HG02798 (cell line): Measurements from ENCODE around the gene RBMS1.
"Not testable (repeated sequence)": the region's sequence is repeated elsewhere in the genome, so short reads cannot be mapped to it uniquely, and the experiment has no call there.

Experiments used
- ATAC-seq: cut with Tn5 transposase; IDR thresholded peaks from one replicate; pipeline ENCODE4 v1.9.1; 2021; ENCODE audit warnings: mild to moderate bottlenecking; ENCODE audit not compliant: unreplicated experiment, poor library complexity

The RBMS1 gene

GRCh38 chr2:160505256-160505655 is 11.6 kb upstream of the RBMS1 start:
- ATAC-seq: no peak

DNA sequence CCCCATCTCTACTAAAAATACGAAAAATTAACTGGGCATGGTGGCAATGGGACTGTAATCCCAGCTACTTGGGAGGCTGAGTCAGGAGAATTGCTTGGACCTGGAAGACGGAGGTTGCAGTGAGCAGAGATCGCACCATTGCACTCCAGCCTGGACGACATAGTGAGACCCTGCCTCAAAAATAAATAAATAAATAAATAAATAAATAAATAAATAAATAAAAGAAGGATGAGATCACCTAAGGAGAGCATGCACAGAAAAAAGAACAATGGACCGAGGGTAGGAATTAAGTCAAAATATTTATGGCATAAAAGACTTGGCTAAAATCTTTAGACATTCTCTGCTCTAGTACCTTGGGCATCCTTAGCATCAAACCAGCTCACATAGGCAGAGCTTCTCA is 8.9 kb upstream of the RBMS1 start:
- ATAC-seq: no peak

- ATAC-seq: no peak
Measured at GRCh38 chr2:160501370-160501769, 7.8 kb upstream of the RBMS1 start.

DNA sequence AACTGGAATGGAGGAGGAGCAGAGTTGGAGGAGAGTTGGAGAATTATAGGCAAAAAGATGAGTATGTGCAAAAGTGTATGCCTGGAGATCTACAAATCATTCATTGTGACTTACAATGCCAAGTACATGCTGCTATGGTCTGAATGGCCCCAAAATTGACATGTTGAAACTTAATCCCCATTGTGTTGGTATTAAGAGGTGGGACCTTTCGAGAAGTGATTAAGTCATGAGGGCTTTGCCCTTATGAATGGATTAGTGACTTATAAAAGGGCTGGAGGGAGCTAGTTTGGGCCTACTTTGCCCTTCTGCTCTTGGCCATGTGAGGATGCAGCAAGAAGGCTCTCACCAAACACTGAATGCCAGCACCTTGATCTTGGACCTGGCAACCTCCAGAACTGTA is 6.3 kb upstream of the RBMS1 start:
- ATAC-seq: no peak

DNA sequence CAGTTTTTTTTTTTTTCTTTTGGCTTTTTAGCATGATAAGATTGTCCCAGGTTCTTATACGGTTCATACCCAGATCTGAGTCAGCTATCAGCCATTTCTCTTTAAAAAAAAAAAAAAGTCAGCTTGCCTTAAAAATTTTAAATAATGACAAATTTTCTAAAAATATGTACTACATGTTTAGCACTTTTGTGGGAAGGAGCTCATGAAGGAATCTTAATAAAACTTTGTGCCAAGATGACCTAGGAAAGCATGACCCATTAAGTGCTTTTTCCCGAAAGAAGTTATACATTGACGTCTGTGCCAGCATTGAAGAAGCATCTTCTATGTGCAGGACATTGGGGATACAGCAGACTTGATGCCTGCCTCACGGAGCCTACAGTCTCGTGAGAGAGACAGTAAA is 4.5 kb upstream of the RBMS1 start:
- no peak for ATAC-seq

DNA sequence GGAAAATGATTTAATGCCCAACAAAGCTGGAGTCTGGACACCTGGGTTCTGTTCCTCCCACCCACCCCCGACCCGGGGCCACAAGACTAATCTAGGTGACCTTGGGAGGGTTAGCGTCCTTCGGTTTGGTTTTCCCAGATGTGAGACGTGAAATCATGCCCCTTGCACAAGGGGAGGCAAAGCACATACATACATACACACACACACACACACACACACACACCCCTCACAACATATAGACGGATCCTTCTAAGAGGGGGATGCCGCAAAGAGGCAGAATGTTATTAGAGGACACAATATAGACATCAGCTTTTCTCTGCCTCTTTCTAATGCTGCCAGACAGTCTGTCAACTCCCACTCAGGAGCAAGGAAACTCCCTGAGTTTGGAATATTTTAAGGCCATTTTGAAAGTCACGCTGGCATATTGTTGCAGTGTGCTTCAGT is 616 bp upstream of the RBMS1 start:
- no peak for ATAC-seq

DNA sequence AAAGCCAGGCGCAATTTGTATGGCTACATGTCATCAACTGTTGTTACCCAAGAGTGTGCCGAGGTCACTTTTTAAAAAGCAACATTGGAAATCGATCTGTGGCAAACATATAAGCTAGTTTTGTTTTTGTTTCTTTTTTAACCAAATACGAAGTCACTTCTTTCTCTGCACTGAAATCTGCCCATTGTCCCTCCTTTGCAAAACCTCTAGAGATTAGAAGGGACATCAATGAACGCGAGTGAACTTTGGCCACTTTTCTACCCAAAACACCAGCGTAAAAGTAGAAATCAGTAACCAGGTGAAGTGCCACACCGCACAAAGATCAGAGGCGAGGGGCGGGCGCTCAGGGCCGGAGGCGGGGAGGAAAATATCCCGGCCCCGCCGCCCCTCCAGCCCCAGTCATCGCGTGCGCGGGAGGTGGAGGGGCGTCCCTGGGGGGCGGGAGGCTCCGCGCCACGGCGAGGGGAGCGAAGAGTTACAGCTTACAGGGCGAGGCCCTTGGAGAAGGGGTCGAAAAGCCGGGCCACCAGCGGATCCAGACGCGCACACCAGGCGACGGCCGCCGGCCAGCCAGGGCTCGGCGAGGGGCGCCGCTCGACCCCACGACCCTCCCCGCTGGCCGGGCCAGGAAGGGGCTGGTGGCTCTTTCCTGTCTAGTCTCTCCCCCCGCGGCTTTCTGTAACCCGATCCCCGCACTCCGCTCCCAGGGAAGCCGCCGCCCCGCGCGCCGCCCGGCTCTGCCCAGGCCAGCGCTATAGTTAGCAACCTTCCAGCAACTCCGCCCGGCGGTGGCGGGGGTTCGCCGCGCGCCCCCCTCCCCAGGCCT is 993 bp downstream of the RBMS1 start:
- ATAC-seq: peak; percentile 37

DNA sequence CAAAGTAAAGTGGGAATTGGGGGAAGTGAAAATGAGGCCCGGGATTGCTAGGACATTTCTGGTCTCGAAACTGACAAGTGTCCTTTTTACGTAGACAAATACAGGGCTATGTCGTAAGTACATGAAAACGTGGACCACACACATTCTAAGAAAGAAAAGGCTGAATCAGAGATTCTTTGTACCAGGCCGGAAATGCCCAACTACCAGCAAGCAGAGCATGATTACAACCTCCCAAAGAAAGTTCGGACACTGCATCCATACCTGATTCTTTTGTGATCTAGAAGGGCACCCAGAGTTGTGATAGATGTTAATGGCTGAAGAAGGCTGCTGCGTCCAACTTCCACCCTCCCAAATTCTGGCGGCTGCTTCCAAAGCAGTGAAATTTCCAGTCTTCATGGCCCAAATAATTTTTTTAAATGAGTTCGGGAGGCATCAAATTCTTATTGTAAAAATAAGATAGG is 1.7 kb downstream of the RBMS1 start:
- ATAC-seq: no peak

- ATAC-seq: no peak
Measured at GRCh38 chr2:160490733-160491685, 2.6 kb downstream of the RBMS1 start.

DNA sequence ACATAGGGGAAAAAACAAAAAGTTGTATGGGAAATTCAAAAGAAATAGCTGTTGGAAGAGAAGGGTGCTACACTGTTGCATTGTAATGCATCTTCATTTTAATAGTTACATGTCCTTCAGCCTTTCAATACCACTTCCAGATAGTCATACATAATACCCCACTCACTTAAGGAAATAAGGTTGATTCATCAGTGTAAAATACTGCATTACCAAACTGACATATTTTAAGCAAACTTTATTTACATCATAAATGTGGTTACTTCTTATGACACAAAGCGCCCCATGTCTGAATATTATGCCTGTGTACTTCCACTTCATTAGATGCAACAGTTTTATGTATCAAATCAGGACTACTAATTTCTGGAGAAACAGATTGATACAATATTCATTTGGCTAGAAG is 4.5 kb downstream of the RBMS1 start:
- ATAC-seq: no peak

DNA sequence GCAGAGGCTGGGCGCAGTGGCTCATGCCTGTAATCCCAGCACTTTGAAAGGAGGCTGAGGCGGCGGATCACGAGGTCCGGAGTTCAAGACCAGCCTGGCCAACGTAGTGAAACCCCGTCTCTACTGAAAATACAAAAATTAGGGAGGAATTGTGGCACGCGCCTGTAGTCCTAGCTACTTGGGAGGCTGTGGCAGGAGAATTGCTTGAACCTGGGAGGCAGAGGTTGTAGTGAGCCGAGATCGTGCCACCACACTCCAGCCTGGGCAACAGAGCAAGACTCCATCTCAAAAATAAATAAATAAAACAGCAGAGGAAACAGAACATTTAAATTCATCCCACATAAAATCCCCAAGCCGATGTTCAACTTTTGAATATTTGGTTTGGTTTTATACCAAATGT is 5.3 kb downstream of the RBMS1 start:
- not testable (repeated sequence) for ATAC-seq

DNA sequence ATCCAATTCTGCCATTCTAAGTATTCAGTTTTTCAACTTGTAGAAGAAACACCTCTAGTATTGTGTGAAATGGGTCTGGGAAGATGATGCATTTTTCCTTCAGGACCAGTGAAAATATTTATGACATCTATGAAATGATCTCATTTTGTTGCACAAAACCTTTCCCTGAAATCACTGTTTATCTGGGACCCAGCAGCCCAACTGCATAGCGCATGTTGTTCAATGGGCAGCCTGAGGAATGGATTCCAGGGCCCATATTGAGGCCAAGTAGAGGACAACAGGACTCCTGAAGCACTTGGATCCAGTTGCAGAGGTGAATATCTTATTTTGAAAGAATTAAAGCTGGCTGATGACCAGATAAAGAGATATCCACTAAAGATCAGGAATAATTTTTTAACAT is 7.3 kb downstream of the RBMS1 start:
- ATAC-seq: no peak

DNA sequence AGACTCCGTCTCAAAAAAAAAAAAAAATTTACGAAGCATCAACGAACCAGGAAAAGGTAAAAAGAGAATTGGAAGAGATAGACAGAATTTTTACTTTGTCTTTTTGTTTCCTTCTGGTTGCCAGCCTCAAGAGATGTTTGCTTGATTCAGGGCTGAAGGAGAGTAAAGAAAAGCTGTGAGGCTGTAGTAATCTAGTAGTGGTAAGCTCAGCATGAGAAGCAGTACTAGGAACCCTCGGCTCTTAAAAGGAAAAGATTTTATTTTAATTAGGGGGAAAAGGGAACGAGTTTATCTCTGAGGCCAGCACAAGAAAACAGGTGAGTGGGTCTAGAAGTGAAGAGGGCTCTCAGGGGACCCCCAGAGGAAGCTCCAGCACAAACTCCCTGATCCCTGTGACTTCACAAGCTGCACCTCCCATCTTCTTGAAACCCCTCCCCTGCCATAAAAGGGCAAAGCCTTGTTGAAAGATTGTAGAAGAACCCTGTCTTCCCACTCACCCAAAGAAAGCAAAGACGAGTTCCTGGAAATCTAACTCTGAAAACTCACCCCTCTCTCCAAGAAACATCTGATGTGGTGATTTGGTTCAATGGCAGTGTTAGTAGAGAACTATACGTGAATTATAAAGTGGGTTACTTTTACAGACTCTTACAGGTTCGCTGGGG is 8.6 kb downstream of the RBMS1 start:
- ATAC-seq: no peak

- ATAC-seq: no peak
Measured at GRCh38 chr2:160482673-160483072, 10.9 kb downstream of the RBMS1 start.

GRCh38 chr2:160479269-160479668 is 14.3 kb downstream of the RBMS1 start:
- ATAC-seq: no peak

DNA sequence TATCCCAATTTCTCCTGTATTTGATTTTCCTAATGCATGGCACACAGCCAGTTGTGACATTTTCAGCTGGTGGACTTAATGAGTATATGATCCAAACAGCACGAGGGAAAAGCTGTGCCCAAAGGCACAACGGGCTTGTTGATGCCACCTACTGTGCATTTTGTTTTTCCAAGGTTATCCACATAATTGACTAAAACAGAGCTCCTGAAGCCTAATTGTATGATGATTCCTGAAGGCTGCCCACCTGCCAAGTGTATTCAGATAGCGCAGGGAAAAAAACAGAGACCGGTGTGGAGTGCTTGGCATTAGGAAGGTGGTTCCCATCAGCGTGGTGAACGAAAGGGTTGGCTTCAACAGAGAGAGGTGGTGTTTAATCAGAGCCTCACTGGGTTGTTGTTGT is 14.9 kb downstream of the RBMS1 start:
- ATAC-seq: no peak

DNA sequence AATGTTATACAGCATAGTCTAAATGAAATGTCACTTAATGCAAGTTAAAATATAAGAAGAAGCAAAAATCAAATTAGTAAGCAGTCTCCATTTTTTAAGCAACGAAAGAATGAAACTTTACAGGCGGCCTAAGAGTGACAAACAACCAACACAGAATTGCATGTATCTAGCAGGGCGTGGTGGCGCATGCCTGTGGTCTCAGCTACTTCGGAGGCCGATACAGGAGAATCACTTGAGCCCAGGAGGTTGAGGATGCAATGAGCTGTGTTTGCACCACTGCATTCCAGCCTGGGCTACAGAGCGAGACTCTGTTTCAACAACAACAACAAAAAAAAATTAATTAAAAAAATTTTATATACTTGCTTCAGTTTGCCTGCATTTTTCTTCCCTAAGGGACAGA is 16.6 kb downstream of the RBMS1 start:
- no peak for ATAC-seq

DNA sequence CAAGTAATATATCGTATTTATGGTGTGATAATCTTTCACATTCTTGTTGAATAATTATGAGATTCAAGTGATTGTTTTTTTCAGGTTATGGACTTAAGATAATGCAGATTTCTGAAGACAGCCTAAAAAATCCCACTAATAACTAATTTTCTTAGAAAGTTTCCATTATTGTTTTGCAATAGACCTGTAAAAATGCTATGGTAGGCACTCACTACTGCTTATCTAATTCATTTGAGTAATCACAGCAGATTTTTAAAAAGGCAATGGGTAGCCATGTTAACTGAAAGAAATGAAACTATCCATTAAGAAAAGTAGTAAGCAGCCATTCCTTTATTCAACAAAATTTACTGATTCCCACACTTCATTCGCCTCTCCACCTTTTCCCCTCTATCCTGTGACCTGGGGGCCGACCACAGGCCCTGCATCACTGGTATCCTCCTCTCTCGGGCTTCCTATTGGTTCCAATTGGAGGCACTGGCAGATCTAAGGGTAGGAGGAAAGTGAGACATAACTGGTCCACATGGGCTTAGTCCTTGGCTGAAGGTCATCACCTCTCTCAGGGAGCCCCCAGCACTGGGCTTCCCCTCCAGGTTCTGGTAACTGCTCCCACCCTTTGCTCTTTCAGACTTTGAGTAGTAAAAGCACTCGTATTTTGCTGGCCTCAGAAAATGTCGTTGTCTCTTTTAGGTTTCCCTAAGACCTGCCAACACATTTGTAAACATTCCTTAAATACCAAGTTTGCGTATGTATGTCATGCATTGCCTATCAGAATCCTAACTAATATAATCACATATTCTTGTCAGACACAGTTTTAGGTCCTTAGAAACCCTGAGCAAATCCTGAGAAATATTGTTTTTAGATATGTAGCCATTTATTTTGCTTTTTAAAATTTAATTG is 18.5 kb downstream of the RBMS1 start:
- no peak for ATAC-seq

GRCh38 chr2:160474319-160474645 is 19.3 kb downstream of the RBMS1 start:
- no peak for ATAC-seq
